GM18526 (cell line): Measurements from ENCODE around the gene CHCHD1.

Source experiments
- POLR2A ChIP-seq: IDR thresholded peaks from 3 replicates; pipeline ENCODE4 v1.6.1; 2011; ENCODE audit not compliant: insufficient read length; ENCODE audit errors: extremely low read depth

Gene CHCHD1

GRCh38 chr10:73800560-73801252 lies 18.9 kb downstream of the CHCHD1 start:
- TF ChIP-seq POLR2A: no peak

- TF ChIP-seq POLR2A: no peak
Measured at GRCh38 chr10:73801253-73801590, 19.4 kb downstream of the CHCHD1 start.

- TF ChIP-seq POLR2A: no peak
Measured at GRCh38 chr10:73802276-73802991, 20.6 kb downstream of the CHCHD1 start.

GRCh38 chr10:73803680-73804286 lies 21.9 kb downstream of the CHCHD1 start:
- no peak for TF ChIP-seq POLR2A

GRCh38 chr10:73806176-73806950 lies 24.5 kb downstream of the CHCHD1 start:
- no peak for TF ChIP-seq POLR2A

- TF ChIP-seq POLR2A: no peak
Measured at GRCh38 chr10:73807471-73807870, 25.6 kb downstream of the CHCHD1 start.

- TF ChIP-seq POLR2A: no peak
Measured at GRCh38 chr10:73808021-73808815, 26.4 kb downstream of the CHCHD1 start.

GRCh38 chr10:73809061-73809818 lies 27.4 kb downstream of the CHCHD1 start:
- no peak for TF ChIP-seq POLR2A

GRCh38 chr10:73810358-73810734 lies 28.5 kb downstream of the CHCHD1 start:
- TF ChIP-seq POLR2A: no peak

- no peak for TF ChIP-seq POLR2A
Measured at GRCh38 chr10:73810735-73811465, 29.1 kb downstream of the CHCHD1 start.

- TF ChIP-seq POLR2A: no peak
Measured at GRCh38 chr10:73812657-73813056, 30.8 kb downstream of the CHCHD1 start.

GRCh38 chr10:73813333-73813732 lies 31.5 kb downstream of the CHCHD1 start:
- no peak for TF ChIP-seq POLR2A

GRCh38 chr10:73814276-73814895 lies 32.5 kb downstream of the CHCHD1 start:
- TF ChIP-seq POLR2A: no peak
